Testis (tissue), 3 donors: ENCODE data around the gene KCTD3. TPM values are rescaled to one million over a fixed set of nuclear protein-coding genes. Genes with fewer than 3 reads are reported as not detected.

Experiments
- DNase-seq: peaks from one replicate; pipeline ENCODE4 v3.0.0-alpha.2; 2019
- H3K27ac ChIP-seq, 2 donors: fragments of 200-600 bp; sonication (generic); one replicate each; pipeline ENCODE4 v1.5.1; 2019
- H3K27me3 ChIP-seq: fragments of 200-600 bp; sonication (generic); one replicate; pipeline ENCODE4 v1.5.1; 2019
- H3K36me3 ChIP-seq: fragments of 200-600 bp; sonication (generic); one replicate; pipeline ENCODE4 v1.5.1; 2017; ENCODE audit warnings: low read depth; ENCODE audit errors: missing control alignments
- H3K4me1 ChIP-seq: fragments of 200-600 bp; sonication (generic); one replicate; pipeline ENCODE4 v1.5.1; 2019
- H3K4me3 ChIP-seq, 2 donors: fragments of 200-600 bp; sonication (generic); one replicate each; pipeline ENCODE4 v1.5.1; 2017 to 2019
- H3K9me3 ChIP-seq: fragments of 200-600 bp; sonication (generic); one replicate; pipeline ENCODE4 v1.5.1; 2017
- POLR2A ChIP-seq: fragments of 450-650 bp; IDR thresholded peaks from one replicate; pipeline ENCODE4 v1.6.1; 2017; ENCODE audit warnings: antibody characterized with exemption, mild to moderate bottlenecking, moderate library complexity
- WGBS, 2 donors: methylation state at CpG; one replicate each; pipeline ENCODE4 v1.1.5; 2018; 5-methylcytosine and 5-hydroxymethylcytosine counted together
- intact Hi-C: fragments of 100-400 bp; cut with DNase I; formaldehyde crosslinking; loops from one replicate; pipeline ENCODE4 v1.15.1; 2023; ENCODE audit warnings: low total_unique reads
- polyA plus RNA-seq: library from polyadenylated mRNA; stranded (reverse); fragments of 350-450 nt; fragmentation: Illumina TruSeq; extraction: RNeasy Lipid Tissue Mini Kit (QIAGEN cat#74804); gene quantifications from one replicate; pipeline ENCODE4 v1.2.3, GENCODE V29; 2014; ENCODE audit warnings: low read depth, low replicate concordance; ENCODE audit not compliant: insufficient read depth
- total RNA-seq, 2 donors: library from RNA; depleted of rRNA; stranded (reverse); fragments of >200 nt; gene quantifications; one replicate each; pipeline ENCODE4 v1.2.3, GENCODE V29; 2016
- TF ChIP-seq, protein P1 (sequence below), 3 experiments: fragments of 450-650 bp in 2 of 3; fragments of 200-600 bp in 1 of 3; sonication (generic) in 1 of 3; IDR thresholded peaks; one replicate each; pipeline ENCODE4 v1.5.1; 2016 to 2019; ENCODE audit warnings: antibody characterized with exemption in 3 of 3, mild to moderate bottlenecking in 2 of 3, moderate library complexity in 1 of 3

KCTD3 gene
- total and polyA plus RNA-seq, 3 donors from 2014 or later: 38.1 to 81.5 (median 70.2) TPM

GRCh38 chr1:215529571-215529970, 37.5 kb upstream of the KCTD3 start:
- H3K4me3 ChIP-seq: no peak overlapping the region
- intact Hi-C loops: no loop called here
- no peaks in the 10 kb centered on the region for H3K9me3 ChIP-seq
- H3K4me1 ChIP-seq: no peaks in the 10 kb centered on the region
- no peak overlapping the region for H3K27ac ChIP-seq
- TF ChIP-seq, protein P1, sequence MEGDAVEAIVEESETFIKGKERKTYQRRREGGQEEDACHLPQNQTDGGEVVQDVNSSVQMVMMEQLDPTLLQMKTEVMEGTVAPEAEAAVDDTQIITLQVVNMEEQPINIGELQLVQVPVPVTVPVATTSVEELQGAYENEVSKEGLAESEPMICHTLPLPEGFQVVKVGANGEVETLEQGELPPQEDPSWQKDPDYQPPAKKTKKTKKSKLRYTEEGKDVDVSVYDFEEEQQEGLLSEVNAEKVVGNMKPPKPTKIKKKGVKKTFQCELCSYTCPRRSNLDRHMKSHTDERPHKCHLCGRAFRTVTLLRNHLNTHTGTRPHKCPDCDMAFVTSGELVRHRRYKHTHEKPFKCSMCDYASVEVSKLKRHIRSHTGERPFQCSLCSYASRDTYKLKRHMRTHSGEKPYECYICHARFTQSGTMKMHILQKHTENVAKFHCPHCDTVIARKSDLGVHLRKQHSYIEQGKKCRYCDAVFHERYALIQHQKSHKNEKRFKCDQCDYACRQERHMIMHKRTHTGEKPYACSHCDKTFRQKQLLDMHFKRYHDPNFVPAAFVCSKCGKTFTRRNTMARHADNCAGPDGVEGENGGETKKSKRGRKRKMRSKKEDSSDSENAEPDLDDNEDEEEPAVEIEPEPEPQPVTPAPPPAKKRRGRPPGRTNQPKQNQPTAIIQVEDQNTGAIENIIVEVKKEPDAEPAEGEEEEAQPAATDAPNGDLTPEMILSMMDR (IDR thresholded peaks at IDR 0.05): no peak
- no peak for TF ChIP-seq POLR2A
- WGBS, 2 donors: 68 to 75% methylated on average over 2 of the region's 2 CpGs
- H3K27me3 ChIP-seq: no peaks in the 10 kb centered on the region
- H3K36me3 ChIP-seq: no peaks in the 10 kb centered on the region
- DNase-seq: no peak

DNA sequence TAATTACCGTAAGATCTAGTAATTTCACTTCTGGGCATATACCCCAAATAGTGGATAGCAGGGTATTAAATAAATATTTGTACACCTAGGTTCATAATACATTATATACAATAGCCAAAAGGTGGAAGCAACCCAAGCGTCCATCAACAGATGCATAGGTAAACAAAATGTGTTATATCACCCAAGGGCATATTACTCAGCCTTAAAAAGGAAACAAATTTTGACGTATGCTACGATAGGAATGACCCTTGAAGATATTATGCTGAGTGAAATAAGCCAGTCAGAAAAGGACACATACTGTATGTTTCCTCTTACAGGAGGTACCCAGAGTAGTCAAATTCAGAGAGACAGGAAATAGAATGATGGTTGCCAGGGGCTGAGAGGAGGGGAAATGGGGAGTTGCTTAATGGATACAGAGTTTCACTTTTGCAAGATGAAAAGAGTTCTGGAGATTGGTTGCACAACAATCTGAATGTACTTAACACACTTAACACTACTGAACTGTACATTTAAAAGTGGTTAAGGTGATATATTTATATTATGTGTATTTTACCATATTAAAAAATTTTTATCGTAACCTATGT, 36.6 kb upstream of the KCTD3 start:
- Histone ChIP-seq H3K9me3 (no peaks in the 10 kb centered on the region), H3K4me1 (no peaks in the 10 kb centered on the region), H3K36me3 (no peaks in the 10 kb centered on the region), H3K4me3 (no peak overlapping the region), H3K27ac (no peak overlapping the region), H3K27me3 (no peaks in the 10 kb centered on the region)
- no peak for DNase-seq
- intact Hi-C loops: no loop called here
- 90 to 93% methylated on average over 5 of the region's 5 CpGs for WGBS, 2 donors
- TF ChIP-seq, protein P1 (IDR thresholded peaks at IDR 0.05): no peak
- TF ChIP-seq POLR2A: no peak

DNA sequence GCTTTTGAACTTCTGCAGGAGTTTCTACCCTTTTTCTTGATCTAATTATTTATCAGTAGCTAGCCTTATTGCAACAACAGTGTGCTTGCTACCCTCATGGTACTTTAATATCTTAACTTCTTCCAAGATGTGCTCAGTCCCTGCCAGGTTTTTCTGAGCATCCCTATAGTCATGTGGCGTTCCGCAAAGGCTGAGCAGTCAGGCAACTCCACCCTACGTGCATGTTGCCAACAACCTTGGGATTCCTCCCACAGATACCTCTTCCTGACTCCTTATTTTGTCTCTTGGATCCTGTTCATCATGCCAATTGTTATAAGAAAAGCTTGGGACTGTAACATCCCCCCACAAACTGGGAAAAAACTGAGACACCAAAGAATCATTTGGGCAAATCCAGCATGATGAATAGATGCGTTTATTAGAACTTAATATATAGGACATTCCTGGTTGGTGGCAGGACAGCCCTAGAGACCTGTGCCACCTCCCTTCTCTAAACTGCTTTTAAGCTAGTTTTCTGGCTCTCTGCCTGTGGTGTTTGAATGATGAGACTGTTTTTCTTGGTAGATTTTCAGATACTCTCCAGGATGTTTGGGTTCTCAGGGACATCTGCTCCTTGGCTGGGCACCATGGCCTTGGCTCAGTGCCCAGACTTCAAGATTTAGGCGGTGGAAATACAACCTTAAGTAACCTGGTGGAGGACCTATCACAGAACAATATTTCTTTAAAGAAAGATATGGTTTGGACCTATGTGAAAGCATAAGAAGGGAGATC, 27.1 kb upstream of the KCTD3 start:
- H3K9me3 ChIP-seq: no peaks in the 10 kb centered on the region
- H3K36me3 ChIP-seq: no peaks in the 10 kb centered on the region
- H3K27ac ChIP-seq: no peak overlapping the region
- intact Hi-C loops: no loop called here
- DNase-seq: peak; percentile 20
- peaks cover 5% of the 10 kb centered on the region for H3K4me1 ChIP-seq
- TF ChIP-seq POLR2A: no peak
- TF ChIP-seq, protein P1 (IDR thresholded peaks at IDR 0.05): no peak
- 27 to 48% methylated on average over 5 of the region's 5 CpGs for WGBS, 2 donors
- H3K4me3 ChIP-seq: no peak overlapping the region
- H3K27me3 ChIP-seq: no peaks in the 10 kb centered on the region

DNA sequence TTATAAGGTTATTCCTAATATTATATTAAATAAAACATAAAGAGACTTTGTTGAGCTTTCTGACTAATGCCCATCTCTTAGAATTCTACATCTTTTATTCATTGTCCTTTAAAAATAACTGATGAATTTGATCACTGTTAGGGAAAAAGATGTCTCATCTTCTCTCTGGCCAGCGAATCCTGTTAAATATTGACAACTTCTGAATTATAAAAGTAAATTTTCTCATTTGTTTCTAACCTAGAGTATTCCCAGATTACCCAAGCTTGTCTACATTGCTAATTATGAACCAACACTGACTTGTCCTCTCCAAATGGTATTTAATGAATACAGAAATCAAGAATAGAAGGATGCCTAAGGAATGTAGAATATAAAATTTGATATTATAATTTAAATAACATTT, 24.8 kb upstream of the KCTD3 start:
- intact Hi-C loops: no loop called here
- H3K36me3 ChIP-seq: no peaks in the 10 kb centered on the region
- no peak for DNase-seq
- no peak overlapping the region for H3K27ac ChIP-seq
- TF ChIP-seq, protein P1 (IDR thresholded peaks at IDR 0.05): no peak
- no peak for TF ChIP-seq POLR2A
- 88 to 93% methylated on average over 1 of the region's 1 CpG for WGBS, 2 donors
- H3K27me3 ChIP-seq: no peaks in the 10 kb centered on the region
- peaks cover 5% of the 10 kb centered on the region for H3K4me1 ChIP-seq
- no peak overlapping the region for H3K4me3 ChIP-seq
- no peaks in the 10 kb centered on the region for H3K9me3 ChIP-seq
